ENCODE measurements around the gene TCF3.

Gene TCF3

DNA sequence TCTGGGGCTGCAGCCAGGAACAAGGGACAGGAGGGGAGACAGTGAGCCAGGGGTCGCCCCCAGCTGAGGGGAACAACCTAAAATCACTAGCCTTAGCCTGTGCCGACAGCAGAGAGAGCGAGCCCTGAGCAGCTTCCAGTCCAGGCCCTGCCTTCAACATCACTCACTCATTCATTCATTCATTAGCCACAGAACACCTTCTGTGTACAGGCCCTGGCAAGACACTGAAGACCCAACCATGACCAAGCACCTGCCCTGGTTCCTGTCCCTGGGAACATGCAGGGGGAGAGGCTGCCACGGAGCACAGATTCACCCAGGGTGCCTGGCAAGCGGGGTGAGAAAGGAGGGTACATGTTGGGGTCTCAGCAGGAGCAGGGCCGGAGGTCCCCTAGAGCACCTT lies 89.2 kb downstream of the TCF3 start:
- TF ChIP-seq, protein P1, sequence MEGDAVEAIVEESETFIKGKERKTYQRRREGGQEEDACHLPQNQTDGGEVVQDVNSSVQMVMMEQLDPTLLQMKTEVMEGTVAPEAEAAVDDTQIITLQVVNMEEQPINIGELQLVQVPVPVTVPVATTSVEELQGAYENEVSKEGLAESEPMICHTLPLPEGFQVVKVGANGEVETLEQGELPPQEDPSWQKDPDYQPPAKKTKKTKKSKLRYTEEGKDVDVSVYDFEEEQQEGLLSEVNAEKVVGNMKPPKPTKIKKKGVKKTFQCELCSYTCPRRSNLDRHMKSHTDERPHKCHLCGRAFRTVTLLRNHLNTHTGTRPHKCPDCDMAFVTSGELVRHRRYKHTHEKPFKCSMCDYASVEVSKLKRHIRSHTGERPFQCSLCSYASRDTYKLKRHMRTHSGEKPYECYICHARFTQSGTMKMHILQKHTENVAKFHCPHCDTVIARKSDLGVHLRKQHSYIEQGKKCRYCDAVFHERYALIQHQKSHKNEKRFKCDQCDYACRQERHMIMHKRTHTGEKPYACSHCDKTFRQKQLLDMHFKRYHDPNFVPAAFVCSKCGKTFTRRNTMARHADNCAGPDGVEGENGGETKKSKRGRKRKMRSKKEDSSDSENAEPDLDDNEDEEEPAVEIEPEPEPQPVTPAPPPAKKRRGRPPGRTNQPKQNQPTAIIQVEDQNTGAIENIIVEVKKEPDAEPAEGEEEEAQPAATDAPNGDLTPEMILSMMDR (IDR thresholded peaks at IDR 0.05), result no peak
- H3K27ac ChIP-seq, result no peak overlapping the region
- intact Hi-C loops (cut with DNase I; ENCODE audit: low total_unique reads), result no loop called here
- no peak overlapping the region for H3K4me3 ChIP-seq
- no peaks in the 10 kb centered on the region for H3K36me3 ChIP-seq
- no peaks in the 10 kb centered on the region for H3K27me3 ChIP-seq
- H3K9me3 ChIP-seq, result no peaks in the 10 kb centered on the region
- no peak for DNase-seq
- H3K4me1 ChIP-seq, result peaks cover 0 to 20% (median 12%) of the 10 kb centered on the region in 4 donors

DNA sequence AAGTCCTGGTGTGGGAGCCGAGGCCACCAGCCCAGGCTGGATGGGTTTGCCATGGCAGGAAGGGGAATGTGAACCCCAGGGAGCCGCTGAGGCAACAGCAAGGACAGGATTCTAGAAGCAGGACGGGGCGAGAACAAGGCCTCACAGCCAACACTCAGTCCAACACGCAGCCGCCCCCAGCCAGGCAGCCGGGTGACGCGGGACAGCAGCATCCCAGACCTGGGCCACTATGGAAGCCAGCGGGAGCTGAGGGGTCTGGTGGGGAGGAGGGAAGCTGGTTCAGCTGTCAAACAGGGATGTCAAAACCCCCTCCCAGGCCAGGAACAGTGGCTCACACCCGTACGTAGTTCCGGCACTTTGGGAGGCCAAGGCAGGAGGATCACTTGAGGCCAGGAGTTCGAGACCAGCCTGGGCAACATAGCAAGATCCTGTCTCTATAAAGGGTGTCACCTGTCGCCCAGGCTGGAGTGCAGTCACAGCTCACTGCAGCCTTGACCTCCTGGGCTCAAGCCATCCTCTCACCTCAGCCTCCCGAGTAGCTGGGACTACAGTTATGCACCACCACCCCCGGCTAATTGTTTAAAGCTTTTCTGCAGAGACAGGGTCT lies 91.1 kb downstream of the TCF3 start:
- Histone ChIP-seq H3K4me3 (no peak overlapping the region), H3K9me3 (no peaks in the 10 kb centered on the region), H3K27me3 (no peaks in the 10 kb centered on the region), H3K27ac (no peak overlapping the region), H3K4me1 (peaks cover 0 to 9% (median 5%) of the 10 kb centered on the region in 4 donors), H3K36me3 (peaks cover 0 to 9% (median 4%) of the 10 kb centered on the region in 3 donors)
- intact Hi-C loops (cut with DNase I; ENCODE audit: low total_unique reads), result no loop called here
- TF ChIP-seq, protein P1 (IDR thresholded peaks at IDR 0.05), result no peak
- no peak for DNase-seq

DNA sequence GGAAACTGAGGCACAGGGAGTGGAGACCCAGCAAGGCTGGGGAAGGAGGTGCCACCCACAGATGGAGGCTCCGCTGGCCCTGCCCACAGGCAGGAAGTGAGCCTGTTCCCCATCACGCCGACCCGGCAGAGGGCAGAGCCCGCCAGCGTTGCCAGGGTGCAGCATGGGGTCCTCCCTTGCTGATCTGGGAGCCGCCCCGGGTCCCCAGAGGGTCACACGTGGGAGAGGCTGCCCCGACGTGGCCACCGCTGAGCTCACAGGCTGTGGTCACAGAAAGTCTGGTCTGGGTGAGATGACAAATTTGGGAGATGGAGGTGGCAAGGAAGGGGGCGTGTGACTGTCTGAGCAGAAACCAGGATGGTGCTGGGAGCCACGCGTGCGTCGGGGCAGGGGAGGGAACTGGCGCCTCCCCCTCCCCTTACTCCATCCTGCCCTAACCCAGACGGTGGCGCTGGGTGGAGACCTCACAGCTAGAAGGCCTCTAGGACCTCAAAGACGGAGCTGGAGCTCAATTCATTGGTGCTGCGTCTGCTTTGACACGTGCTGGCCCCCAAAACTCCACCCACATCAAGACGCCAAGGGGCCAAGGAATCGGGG lies 92.0 kb downstream of the TCF3 start:
- no peak for DNase-seq
- Histone ChIP-seq H3K27ac (no peak overlapping the region), H3K36me3 (peaks cover 0 to 18% (median 8%) of the 10 kb centered on the region in 3 donors), H3K4me1 (no peaks in the 10 kb centered on the region), H3K27me3 (no peaks in the 10 kb centered on the region), H3K4me3 (no peak overlapping the region), H3K9me3 (no peaks in the 10 kb centered on the region)
- intact Hi-C loops (cut with DNase I; ENCODE audit: low total_unique reads), result no loop called here
- TF ChIP-seq, protein P1 (IDR thresholded peaks at IDR 0.05), result no peak

Measured in tibial artery (tissue), 4 donors.